ENCODE data around the gene CA6.
A peak's percentile ranks its signal among the peaks of the same experiment; 100 is the strongest.
"Not testable (repeated sequence)": the region's sequence is repeated elsewhere in the genome, so short reads cannot be mapped to it uniquely, and the experiment has no call there.

CA6 gene

DNA sequence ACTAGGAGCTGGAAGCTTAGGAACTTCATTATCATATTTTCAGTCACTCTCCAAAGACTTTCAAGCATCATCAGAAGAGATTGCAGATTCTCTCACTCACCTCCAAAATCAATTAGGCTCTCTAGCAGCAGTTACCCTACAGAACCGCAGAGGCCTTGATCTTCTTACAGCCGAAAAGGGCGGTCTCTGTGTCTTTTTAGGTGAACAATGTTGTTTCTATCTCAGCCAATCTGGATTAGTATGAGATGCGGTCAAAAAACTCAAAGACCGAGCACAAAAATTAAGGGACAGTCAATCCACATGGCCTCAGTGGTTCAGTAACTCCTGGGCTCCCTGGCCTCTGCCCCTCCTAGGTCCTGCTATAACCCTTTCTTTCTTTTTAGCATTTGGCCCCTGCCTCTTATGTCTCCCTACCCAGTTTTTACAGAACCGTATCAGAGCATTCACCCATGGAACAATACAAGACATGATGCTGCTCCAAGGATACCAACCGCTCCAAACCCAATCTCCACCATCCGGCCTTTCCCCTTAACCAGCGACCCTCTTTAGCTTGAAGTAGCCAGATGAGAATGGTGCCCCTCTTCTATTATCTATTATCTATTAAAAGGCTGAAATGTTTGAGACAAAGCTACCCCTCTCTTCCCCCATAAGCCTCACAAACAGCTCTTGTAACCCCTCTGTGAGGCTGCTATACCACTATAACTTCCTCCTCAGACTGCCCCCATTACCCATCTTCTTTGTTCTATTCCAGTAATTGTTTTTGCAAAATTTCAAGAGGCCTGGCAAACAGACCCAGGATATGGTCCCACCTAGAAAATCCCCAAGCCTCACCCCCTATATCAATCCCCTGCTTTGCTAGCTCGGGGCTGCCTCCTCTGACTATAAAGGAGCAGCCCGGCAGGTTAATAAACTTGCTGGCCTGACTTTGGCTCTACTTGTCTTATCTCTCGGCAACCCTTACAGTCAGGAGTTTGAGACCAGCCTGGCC, 18.7 kb upstream of the CA6 start:
- DNase-seq (ENCODE audit: low read depth): no peak

DNA sequence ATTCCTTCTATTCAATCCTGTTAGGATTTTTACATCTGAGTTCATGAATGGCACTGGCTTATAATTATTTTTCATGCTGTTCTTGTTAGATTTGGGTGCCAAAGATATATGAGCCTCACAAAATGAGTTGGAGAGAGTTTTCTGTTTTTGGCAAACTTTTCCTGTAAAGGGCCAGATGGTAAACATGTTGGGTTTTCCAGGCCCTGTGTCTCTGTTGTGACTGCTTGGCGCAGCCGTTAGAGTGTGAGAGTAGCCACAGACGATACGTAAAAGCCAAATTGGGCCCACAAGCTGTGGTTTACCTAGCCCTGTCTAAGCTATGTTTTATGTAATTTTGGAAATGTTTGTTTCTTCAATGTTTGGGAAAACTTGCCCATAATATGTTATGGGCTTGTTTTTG, 15.6 kb upstream of the CA6 start:
- DNase-seq (ENCODE audit: low read depth): no peak

DNA sequence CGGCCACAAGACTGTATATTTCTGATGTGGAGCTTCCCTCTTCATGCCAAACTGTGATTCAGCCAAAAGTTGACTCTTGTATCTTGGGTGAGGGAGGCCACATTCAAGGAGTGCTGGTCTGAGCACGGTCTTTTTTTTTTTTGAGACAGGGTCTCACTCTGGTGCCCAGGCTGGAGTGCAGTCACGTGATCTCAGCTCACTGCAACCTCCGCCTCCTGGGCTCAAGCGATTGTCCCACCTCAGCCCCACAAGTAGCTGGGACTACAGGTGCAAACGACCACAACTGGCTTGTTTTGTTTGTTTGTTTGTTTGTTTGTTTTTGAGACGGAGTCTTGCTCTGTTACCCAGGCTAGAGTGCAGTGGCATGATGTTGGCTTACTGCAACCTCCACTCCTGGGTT, 8.6 kb upstream of the CA6 start:
- DNase-seq (ENCODE audit: low read depth): not testable (repeated sequence)

GRCh38 chr1:8937701-8938100, 8.0 kb upstream of the CA6 start:
- no peak for DNase-seq (ENCODE audit: low read depth)

DNA sequence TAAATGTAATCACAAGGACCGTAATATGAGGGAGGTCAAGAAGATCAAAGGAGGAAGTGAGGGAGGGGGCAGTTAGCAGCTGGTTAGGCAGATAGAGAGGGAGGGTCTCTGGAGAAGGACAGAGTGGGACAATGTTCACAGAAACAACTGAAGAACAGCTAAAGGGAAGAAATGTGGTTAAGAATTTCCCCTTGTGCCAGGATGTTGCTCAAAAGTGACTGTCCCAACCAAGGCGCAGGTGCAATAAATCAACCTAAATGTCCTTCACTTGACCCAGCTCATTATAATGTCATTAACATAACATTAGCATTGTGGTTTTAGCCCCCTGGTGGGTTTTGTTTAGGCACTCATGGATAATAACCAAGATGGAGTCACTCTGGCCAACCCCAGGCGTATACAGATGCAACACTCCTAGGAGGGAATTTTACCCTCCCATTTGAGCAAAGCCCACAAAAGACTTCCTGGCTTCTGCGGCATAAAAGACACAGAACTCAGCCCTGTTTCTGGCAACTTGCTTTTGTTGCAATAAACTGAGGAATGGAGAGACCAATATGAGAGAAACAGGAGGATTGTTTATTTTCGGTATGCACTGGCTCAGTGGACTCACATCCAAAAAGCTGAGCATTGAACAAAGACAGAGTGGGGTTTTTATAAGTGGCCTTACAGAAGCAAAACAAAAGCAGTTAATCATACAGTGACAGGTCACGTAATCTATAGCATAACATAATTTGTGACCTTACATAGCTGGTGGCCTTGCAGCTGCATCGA, 7.3 kb upstream of the CA6 start:
- DNase-seq (ENCODE audit: low read depth): no peak

GRCh38 chr1:8939000-8939265, 6.7 kb upstream of the CA6 start:
- DNase-seq (ENCODE audit: low read depth): no peak

DNA sequence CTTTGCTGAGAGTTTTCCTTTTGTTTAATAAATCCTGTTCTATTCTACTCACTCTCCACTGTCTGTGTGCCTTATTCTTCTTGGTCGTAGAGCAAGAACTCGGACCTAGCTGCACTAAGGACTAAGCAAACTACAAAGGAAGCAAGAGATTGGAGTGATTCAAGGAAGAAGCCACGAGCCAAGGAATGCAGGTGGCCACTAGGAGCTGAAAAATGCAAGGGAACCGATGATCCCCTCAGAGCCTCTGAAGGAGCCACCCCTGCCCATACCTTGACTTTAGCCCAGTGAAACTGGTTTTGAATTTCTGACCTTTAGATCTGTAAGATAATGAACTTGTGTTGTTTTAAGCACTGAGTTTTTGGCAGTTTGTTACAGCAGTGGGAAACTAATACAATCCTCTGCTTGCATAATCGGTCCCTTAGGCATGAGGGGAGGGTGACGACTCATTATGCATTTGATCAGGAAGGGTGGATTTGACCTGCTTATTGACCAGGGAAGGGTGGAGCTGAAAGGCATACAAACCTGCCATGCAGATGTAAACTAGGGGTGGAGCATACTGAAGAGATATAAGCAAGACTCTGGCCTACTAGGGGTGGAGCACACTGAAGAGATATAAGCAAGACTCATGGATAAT, 6.2 kb upstream of the CA6 start:
- no peak for DNase-seq (ENCODE audit: low read depth)

DNA sequence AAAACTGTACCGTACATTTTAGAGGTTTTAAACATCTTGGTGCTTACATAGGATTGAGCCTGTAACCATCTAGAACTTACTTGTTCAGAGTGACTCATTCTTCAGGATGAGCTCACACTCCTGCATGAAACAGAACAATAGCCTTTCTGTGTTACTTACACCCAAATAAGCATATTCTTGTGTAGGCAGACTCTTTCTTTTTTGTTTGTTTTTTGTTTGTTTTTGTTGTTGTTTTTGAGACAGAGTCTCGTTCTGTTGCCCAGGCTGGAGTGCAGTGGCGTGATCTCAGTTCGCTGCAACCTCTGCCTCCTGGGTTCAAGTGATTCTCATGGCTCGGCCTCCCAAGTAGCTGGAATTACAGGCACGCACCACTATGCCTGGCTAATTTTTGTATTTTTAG, 3.8 kb upstream of the CA6 start:
- no peak for DNase-seq (ENCODE audit: low read depth)

- no peak for DNase-seq (ENCODE audit: low read depth)
Observed at GRCh38 chr1:8943498-8944405, 1.9 kb upstream of the CA6 start.

DNA sequence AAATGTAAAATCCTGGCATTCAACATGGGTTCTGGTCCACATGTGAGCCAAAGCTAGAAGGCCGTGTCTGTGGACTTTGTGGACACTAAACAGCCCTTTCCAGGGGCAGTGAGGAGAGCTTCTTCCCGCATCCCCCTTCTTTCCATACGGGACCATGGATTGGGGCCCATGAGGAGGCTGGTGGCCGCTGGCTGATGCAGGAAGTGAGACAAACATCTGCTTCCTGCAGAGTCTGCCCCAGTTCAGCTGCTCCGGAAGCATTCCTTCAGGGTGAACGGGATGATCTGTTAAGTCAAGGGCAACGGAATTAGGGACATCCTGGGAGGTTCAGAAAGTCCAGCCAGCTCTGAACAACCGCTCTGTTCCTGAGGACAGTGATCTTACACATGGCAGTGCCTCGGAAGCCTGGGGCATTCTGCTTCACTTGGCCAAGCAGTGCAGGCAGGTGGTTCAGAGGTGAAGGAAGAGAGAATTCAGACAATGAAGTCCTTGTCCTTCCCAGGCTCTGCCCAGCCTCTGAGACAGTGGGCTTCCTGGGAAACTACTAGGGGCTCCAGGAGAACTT, 1.5 kb downstream of the CA6 start:
- DNase-seq (ENCODE audit: low read depth): no peak

GRCh38 chr1:8950309-8950708, 4.6 kb downstream of the CA6 start:
- no peak for DNase-seq (ENCODE audit: low read depth)

- DNase-seq (ENCODE audit: low read depth): no peak
Observed at GRCh38 chr1:8951231-8951630, 5.6 kb downstream of the CA6 start.

- no peak for DNase-seq (ENCODE audit: low read depth)
Observed at GRCh38 chr1:8955406-8955805, 9.7 kb downstream of the CA6 start.

DNA sequence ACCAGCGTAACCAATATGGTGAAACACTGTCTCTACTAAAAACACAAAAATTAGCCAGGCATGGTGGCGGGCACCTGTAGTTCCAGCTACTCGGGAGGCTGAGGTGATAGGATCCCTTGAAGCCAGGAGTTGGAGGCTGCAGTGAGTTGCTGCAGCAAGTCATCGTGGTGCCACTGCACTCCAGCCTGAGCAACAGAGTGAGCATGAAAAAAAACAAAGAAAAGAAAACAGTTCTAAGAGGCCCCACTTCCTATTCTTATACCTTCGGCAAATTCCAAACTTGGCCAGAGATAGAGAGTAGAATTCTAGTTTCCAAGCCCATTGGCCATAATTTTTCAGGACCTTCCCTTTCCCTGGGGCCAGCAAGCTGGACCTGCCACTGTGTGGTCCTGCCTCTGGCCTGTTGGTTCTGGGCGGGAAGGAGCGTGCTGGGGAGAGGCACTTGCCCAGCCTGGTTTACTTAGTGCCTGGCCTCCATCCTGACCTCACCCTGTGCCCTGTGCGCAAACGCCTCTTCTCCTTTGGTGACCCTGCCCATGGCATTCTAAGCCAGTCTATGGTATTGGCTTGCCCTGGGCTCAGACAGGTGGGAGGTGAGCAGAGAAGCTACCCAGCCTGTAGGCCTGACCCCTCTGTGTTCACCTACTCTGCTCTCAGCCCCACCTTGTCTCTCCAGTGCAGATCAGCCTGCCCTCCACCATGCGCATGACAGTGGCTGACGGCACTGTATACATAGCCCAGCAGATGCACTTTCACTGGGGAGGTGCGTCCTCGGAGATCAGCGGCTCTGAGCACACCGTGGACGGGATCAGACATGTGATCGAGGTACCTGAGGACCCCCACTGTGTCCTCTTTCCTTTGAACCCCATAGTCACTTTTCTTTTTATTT, 11.0 kb downstream of the CA6 start:
- DNase-seq (ENCODE audit: low read depth): no peak

- peak; percentile 10 for DNase-seq (ENCODE audit: low read depth)
Observed at GRCh38 chr1:8962812-8963530, 17.3 kb downstream of the CA6 start.

- DNase-seq (ENCODE audit: low read depth): no peak
Observed at GRCh38 chr1:8963963-8964362, 18.3 kb downstream of the CA6 start.

- no peak for DNase-seq (ENCODE audit: low read depth)
Observed at GRCh38 chr1:8965121-8965820, 19.6 kb downstream of the CA6 start.

DNA sequence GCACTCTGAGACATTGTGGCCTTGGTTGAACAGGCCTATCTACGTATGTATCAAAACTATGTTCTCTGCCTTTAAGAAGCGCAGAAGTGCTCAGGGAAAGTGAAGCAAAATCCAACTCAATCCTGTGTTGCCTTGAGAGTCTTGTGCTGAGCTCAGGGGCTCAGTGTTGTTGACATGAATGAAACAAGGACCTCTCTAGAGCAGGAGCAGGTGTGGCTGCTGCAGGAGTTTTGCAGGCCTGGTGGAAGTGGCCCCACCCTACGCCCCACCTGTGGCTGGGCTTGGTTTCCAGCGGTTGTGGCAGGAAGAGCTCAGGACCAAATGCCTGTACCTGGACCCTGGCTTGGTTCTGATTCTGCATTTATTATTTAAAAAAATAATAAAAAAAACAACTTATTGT, 20.9 kb downstream of the CA6 start:
- no peak for DNase-seq (ENCODE audit: low read depth)

- not testable (repeated sequence) for DNase-seq (ENCODE audit: low read depth)
Observed at GRCh38 chr1:8968902-8969301, 23.2 kb downstream of the CA6 start.

Measured in T follicular helper cell (primary cell).